HepG2 (cell line): ENCODE results near the gene ST6GALNAC2. TPM values are rescaled to one million over a fixed set of nuclear protein-coding genes. Genes with fewer than 3 reads are reported as not detected.

Experiments used
- FOXM1 ChIP-seq: sonication (generic); formaldehyde crosslinking; IDR thresholded peaks from 2 replicates; pipeline ENCODE4 v1.5.0; 2020; ENCODE audit warnings: missing genetic modification reagents
- RAD21 ChIP-seq: fragments of 450-650 bp; formaldehyde crosslinking; IDR thresholded peaks from 2 replicates; pipeline ENCODE4 v1.5.0; 2020; ENCODE audit warnings: mild to moderate bottlenecking
- TARDBP ChIP-seq: sonication (generic); formaldehyde crosslinking; IDR thresholded peaks from 2 replicates; pipeline ENCODE4 v1.8.0; 2022; ENCODE audit warnings: mild to moderate bottlenecking, missing genetic modification reagents
- TRIM24 ChIP-seq: sonication (generic); formaldehyde crosslinking; IDR thresholded peaks from 2 replicates; pipeline ENCODE4 v1.8.0; 2022; ENCODE audit warnings: mild to moderate bottlenecking, missing genetic modification reagents
- ZNF337 ChIP-seq: sonication (generic); formaldehyde crosslinking; IDR thresholded peaks from 2 replicates; pipeline ENCODE4 v1.5.1; 2020; ENCODE audit warnings: missing genetic modification reagents, low read depth, mild to moderate bottlenecking, borderline replicate concordance
- ZNF460 ChIP-seq: sonication (generic); formaldehyde crosslinking; IDR thresholded peaks from 2 replicates; pipeline ENCODE4 v1.5.1; 2020; ENCODE audit warnings: missing genetic modification reagents, mild to moderate bottlenecking, borderline replicate concordance
- ZNF749 ChIP-seq: sonication (generic); formaldehyde crosslinking; IDR thresholded peaks from 2 replicates; pipeline ENCODE4 v1.8.0; 2022; ENCODE audit warnings: mild to moderate bottlenecking, missing genetic modification reagents, moderate library complexity, borderline replicate concordance
- ZNF75D ChIP-seq: sonication (generic); formaldehyde crosslinking; IDR thresholded peaks from 2 replicates; pipeline ENCODE4 v1.8.1; 2023; ENCODE audit warnings: missing genetic modification reagents, mild to moderate bottlenecking, borderline replicate concordance
- ZNF768 ChIP-seq: sonication (generic); formaldehyde crosslinking; IDR thresholded peaks from 2 replicates; pipeline ENCODE4 v1.4.0; 2020; ENCODE audit warnings: missing genetic modification reagents
- ZNF776 ChIP-seq: sonication (generic); formaldehyde crosslinking; IDR thresholded peaks from 2 replicates; pipeline ENCODE4 v1.4.0; 2020; ENCODE audit warnings: mild to moderate bottlenecking, missing genetic modification reagents
- polyA plus RNA-seq, 8 experiments: library from polyadenylated mRNA; depleted of rRNA in 3 of 8; stranded (reverse) in 7 of 8; unstranded in 1 of 8; fragments of >200 nt; fragmentation: Illumina TruSeq in 4 of 8; extraction: Trizol in 4 of 8; gene quantifications; 2 replicates each; pipeline versions ENCODE4 v1.2.1 to v1.2.3, GENCODE V29; 2011 to 2016; ENCODE audit warnings: low read depth in 4 of 8, missing spikeins in 1 of 8, mixed read lengths in 1 of 8; ENCODE audit not compliant: insufficient read depth in 1 of 8
- total RNA-seq, 5 experiments: library from RNA; depleted of rRNA; stranded (reverse); fragments of >200 nt; fragmentation: Illumina TruSeq; extraction: Trizol; gene quantifications; 2 replicates each; pipeline ENCODE4 v1.2.3, GENCODE V29; 2016; ENCODE audit warnings: low read depth in 1 of 5
- TF ChIP-seq, protein P1 (sequence below): sonication (generic); formaldehyde crosslinking; IDR thresholded peaks from 2 replicates; pipeline ENCODE4 v1.5.1; 2020; ENCODE audit warnings: mild to moderate bottlenecking, missing genetic modification reagents, moderate library complexity
- TF ChIP-seq, protein P2 (sequence below): sonication (generic); formaldehyde crosslinking; IDR thresholded peaks from 2 replicates; pipeline ENCODE4; 2020; ENCODE audit warnings: missing genetic modification reagents, mild to moderate bottlenecking, borderline replicate concordance
- TF ChIP-seq, protein P3 (sequence below): sonication (generic); formaldehyde crosslinking; IDR thresholded peaks from 2 replicates; pipeline ENCODE4 v1.5.0; 2020; ENCODE audit warnings: mild to moderate bottlenecking, missing genetic modification reagents
- TF ChIP-seq, protein P4 (sequence below): sonication (generic); formaldehyde crosslinking; IDR thresholded peaks from 2 replicates; pipeline ENCODE4 v1.4.0; 2020; ENCODE audit warnings: missing genetic modification reagents

ST6GALNAC2 gene
- total and polyA plus RNA-seq, 2 of the 13 experiments (the other 11 are each of a cell fraction or from before 2014, with no cell fraction given) = 0.12 to 0.49 TPM

DNA sequence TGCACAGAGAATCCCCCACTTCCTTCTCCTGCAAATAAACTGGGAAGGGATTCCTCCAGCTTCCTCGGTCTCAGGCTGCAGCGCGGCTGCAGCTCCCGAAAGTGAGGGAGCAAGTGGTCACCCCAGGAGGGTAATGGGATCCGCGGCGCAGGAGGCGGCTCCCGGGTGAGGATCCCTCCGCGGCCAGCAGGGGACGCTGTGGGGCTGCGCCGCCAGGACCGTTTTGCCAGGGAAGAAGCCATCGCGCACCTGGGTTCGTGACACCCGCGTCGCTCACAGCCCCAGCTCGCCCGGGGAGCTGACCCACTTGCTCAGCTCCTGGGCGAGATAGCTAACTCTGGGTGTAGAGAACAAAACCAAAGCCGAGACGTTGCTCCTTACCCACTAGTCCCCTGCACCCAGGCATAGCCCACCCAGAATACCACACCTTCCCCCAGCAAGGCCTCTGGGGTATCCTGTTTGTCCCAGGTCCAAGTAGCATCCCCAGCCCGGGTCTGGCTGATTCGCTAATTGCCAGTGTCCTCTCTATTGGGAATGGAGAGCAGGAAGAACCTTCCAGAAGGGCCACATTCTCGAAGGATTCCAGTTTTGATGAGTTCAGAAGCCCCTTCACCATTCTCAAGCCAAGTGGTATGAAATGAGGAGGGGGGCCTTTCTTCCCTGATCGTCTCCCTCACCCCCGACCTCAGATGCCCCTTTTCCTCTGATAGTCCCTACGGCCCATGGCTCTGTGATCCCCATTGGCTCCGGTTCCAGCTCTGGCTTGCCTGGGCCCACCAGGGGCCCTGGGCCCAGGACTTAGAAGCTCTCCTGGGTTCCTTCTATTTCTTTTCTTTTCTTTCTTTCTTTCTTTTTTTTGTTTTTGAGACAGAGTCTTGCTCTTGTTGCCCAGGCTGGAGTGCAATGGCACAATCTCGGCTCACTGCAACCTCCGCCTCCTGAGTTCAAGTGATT, 62.3 kb downstream of the ST6GALNAC2 start (continued):
- TF ChIP-seq, protein P1, sequence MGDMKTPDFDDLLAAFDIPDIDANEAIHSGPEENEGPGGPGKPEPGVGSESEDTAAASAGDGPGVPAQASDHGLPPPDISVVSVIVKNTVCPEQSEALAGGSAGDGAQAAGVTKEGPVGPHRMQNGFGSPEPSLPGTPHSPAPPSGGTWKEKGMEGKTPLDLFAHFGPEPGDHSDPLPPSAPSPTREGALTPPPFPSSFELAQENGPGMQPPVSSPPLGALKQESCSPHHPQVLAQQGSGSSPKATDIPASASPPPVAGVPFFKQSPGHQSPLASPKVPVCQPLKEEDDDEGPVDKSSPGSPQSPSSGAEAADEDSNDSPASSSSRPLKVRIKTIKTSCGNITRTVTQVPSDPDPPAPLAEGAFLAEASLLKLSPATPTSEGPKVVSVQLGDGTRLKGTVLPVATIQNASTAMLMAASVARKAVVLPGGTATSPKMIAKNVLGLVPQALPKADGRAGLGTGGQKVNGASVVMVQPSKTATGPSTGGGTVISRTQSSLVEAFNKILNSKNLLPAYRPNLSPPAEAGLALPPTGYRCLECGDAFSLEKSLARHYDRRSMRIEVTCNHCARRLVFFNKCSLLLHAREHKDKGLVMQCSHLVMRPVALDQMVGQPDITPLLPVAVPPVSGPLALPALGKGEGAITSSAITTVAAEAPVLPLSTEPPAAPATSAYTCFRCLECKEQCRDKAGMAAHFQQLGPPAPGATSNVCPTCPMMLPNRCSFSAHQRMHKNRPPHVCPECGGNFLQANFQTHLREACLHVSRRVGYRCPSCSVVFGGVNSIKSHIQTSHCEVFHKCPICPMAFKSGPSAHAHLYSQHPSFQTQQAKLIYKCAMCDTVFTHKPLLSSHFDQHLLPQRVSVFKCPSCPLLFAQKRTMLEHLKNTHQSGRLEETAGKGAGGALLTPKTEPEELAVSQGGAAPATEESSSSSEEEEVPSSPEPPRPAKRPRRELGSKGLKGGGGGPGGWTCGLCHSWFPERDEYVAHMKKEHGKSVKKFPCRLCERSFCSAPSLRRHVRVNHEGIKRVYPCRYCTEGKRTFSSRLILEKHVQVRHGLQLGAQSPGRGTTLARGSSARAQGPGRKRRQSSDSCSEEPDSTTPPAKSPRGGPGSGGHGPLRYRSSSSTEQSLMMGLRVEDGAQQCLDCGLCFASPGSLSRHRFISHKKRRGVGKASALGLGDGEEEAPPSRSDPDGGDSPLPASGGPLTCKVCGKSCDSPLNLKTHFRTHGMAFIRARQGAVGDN (CRISPR knock-in tag) = peak; percentile 91
- TF ChIP-seq ZNF768 (CRISPR knock-in tag) = peak; percentile 82
- no peak for TF ChIP-seq TRIM24
- TF ChIP-seq ZNF776 (CRISPR knock-in tag) = peak; percentile 26; the same call in 1 of the 2 replicates
- peak; percentile 100 for TF ChIP-seq RAD21
- TF ChIP-seq, protein P2, sequence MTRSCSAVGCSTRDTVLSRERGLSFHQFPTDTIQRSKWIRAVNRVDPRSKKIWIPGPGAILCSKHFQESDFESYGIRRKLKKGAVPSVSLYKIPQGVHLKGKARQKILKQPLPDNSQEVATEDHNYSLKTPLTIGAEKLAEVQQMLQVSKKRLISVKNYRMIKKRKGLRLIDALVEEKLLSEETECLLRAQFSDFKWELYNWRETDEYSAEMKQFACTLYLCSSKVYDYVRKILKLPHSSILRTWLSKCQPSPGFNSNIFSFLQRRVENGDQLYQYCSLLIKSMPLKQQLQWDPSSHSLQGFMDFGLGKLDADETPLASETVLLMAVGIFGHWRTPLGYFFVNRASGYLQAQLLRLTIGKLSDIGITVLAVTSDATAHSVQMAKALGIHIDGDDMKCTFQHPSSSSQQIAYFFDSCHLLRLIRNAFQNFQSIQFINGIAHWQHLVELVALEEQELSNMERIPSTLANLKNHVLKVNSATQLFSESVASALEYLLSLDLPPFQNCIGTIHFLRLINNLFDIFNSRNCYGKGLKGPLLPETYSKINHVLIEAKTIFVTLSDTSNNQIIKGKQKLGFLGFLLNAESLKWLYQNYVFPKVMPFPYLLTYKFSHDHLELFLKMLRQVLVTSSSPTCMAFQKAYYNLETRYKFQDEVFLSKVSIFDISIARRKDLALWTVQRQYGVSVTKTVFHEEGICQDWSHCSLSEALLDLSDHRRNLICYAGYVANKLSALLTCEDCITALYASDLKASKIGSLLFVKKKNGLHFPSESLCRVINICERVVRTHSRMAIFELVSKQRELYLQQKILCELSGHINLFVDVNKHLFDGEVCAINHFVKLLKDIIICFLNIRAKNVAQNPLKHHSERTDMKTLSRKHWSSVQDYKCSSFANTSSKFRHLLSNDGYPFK = no peak
- TF ChIP-seq, protein P3, sequence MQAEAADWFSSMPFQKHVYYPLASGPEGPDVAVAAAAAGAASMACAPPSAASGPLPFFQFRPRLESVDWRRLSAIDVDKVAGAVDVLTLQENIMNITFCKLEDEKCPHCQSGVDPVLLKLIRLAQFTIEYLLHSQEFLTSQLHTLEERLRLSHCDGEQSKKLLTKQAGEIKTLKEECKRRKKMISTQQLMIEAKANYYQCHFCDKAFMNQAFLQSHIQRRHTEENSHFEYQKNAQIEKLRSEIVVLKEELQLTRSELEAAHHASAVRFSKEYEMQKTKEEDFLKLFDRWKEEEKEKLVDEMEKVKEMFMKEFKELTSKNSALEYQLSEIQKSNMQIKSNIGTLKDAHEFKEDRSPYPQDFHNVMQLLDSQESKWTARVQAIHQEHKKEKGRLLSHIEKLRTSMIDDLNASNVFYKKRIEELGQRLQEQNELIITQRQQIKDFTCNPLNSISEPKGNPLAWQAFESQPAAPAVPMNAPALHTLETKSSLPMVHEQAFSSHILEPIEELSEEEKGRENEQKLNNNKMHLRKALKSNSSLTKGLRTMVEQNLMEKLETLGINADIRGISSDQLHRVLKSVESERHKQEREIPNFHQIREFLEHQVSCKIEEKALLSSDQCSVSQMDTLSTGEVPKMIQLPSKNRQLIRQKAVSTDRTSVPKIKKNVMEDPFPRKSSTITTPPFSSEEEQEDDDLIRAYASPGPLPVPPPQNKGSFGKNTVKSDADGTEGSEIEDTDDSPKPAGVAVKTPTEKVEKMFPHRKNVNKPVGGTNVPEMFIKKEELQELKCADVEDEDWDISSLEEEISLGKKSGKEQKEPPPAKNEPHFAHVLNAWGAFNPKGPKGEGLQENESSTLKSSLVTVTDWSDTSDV (CRISPR knock-in tag) = 0 out of 2 replicates have a peak, but pooled peaks have one; percentile 35
- TF ChIP-seq ZNF337 (CRISPR knock-in tag) = no peak
- no peak for TF ChIP-seq ZNF460
- no peak for TF ChIP-seq ZNF75D (CRISPR knock-in tag)
- no peak for TF ChIP-seq FOXM1 (CRISPR knock-in tag)
- no peak for TF ChIP-seq TARDBP (CRISPR knock-in tag)
- TF ChIP-seq, protein P4, sequence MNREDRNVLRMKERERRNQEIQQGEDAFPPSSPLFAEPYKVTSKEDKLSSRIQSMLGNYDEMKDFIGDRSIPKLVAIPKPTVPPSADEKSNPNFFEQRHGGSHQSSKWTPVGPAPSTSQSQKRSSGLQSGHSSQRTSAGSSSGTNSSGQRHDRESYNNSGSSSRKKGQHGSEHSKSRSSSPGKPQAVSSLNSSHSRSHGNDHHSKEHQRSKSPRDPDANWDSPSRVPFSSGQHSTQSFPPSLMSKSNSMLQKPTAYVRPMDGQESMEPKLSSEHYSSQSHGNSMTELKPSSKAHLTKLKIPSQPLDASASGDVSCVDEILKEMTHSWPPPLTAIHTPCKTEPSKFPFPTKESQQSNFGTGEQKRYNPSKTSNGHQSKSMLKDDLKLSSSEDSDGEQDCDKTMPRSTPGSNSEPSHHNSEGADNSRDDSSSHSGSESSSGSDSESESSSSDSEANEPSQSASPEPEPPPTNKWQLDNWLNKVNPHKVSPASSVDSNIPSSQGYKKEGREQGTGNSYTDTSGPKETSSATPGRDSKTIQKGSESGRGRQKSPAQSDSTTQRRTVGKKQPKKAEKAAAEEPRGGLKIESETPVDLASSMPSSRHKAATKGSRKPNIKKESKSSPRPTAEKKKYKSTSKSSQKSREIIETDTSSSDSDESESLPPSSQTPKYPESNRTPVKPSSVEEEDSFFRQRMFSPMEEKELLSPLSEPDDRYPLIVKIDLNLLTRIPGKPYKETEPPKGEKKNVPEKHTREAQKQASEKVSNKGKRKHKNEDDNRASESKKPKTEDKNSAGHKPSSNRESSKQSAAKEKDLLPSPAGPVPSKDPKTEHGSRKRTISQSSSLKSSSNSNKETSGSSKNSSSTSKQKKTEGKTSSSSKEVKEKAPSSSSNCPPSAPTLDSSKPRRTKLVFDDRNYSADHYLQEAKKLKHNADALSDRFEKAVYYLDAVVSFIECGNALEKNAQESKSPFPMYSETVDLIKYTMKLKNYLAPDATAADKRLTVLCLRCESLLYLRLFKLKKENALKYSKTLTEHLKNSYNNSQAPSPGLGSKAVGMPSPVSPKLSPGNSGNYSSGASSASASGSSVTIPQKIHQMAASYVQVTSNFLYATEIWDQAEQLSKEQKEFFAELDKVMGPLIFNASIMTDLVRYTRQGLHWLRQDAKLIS (CRISPR knock-in tag) = no peak
- no peak for TF ChIP-seq ZNF749
